A549 (cell line): Measurements from ENCODE around the gene TBC1D22A. TPM values are rescaled to one million over a fixed set of nuclear protein-coding genes. Genes with fewer than 3 reads are reported as not detected.

Experiments
- ATAC-seq, 2 experiments: fragments of 200-7000 bp in 1 of 2; fragments of >200 bp in 1 of 2; cut with Nextera tagmentation in 1 of 2; cut with Tn5 transposase in 1 of 2; 3 replicates each; pipeline versions ENCODE4 v1.8.0 to v1.9.1; 2018 to 2020; ENCODE audit warnings: mild to moderate bottlenecking in 1 of 2, moderate library complexity in 1 of 2
- CTCF ChIA-PET: fragments of 300-600 bp; sonication (Branson Sonifier 250); formaldehyde crosslinking; extraction: SDS; loops from one replicate; lab custom pipeline; 2021; ENCODE audit warnings: antibody characterized with exemption, inconsistent platforms; lab: Yijun Ruan, JAX
- POLR2A ChIA-PET: fragments of 350-600 bp; formaldehyde crosslinking; extraction: SDS; loops from one replicate; lab custom pipeline; 2021; ENCODE audit warnings: antibody characterized with exemption, inconsistent platforms; lab: Yijun Ruan, JAX
- DNase-seq, 2 experiments: peaks; one replicate each; pipeline versions ENCODE4 v3.0.0 to v3.0.0-alpha.2; 2011 to 2016; ENCODE audit warnings: low read depth in 1 of 2, low spot score in 1 of 2
- FAIRE-seq: peaks from 2 replicates; lab custom pipeline; 2011; peaks lifted over from hg19 to GRCh38; lab: Jason Lieb, UNC
- H3K27ac ChIP-seq, 2 experiments: fragments of >200 bp; sonication (Bioruptor Twin); formaldehyde crosslinking; 3 replicates each; pipeline ENCODE4 v1.5.1; 2016 to 2017
- H3K4me1 ChIP-seq: fragments of >200 bp; sonication (Bioruptor Twin); formaldehyde crosslinking; 3 replicates; pipeline ENCODE4 v1.6.1; 2016
- H3K4me2 ChIP-seq: fragments of >200 bp; sonication (Bioruptor Twin); formaldehyde crosslinking; 3 replicates; pipeline ENCODE4 v1.6.1; 2016
- H3K4me3 ChIP-seq: fragments of >200 bp; sonication (Bioruptor Twin); formaldehyde crosslinking; 3 replicates; pipeline ENCODE4 v1.5.1; 2016
- H3K9me3 ChIP-seq: fragments of >200 bp; sonication (Bioruptor Twin); formaldehyde crosslinking; 3 replicates; pipeline ENCODE4 v1.6.1; 2016
- CBX2 ChIP-seq: fragments of 200-600 bp; sonication (generic); IDR thresholded peaks from 2 replicates; pipeline ENCODE4 v1.6.1; 2016; ENCODE audit warnings: low read depth, mild to moderate bottlenecking, borderline replicate concordance
- CHD4 ChIP-seq: fragments of 200-600 bp; sonication (generic); IDR thresholded peaks from 2 replicates; pipeline ENCODE4 v1.6.1; 2016; ENCODE audit warnings: antibody characterized with exemption, mild to moderate bottlenecking, borderline replicate concordance
- E2F6 ChIP-seq: IDR thresholded peaks from 2 replicates; pipeline ENCODE4 v1.6.1; 2012; ENCODE audit warnings: low read depth, borderline replicate concordance
- GATA3 ChIP-seq: IDR thresholded peaks from 2 replicates; pipeline ENCODE4 v1.6.1; 2012; ENCODE audit warnings: borderline replicate concordance
- HES2 ChIP-seq: fragments of >200 bp; sonication (Bioruptor Twin); formaldehyde crosslinking; IDR thresholded peaks from 2 replicates; pipeline ENCODE4 v1.6.1; 2016
- HMGXB4 ChIP-seq: fragments of 250-450 bp; sonication (Bioruptor Pico); IDR thresholded peaks from 2 replicates; pipeline ENCODE4 v1.5.0; 2021; ENCODE audit warnings: mild to moderate bottlenecking, moderate library complexity, borderline replicate concordance
- HOXB13 ChIP-seq: fragments of 250-450 bp; sonication (Bioruptor Pico); IDR thresholded peaks from 2 replicates; pipeline ENCODE4 v1.5.0; 2020; ENCODE audit warnings: low read depth, mild to moderate bottlenecking, moderate library complexity
- HOXB5 ChIP-seq: fragments of 250-450 bp; sonication (Bioruptor Pico); IDR thresholded peaks from 2 replicates; pipeline ENCODE4 v1.5.0; 2020; ENCODE audit warnings: mild to moderate bottlenecking, moderate library complexity
- KDM5A ChIP-seq: fragments of 200-600 bp; sonication (generic); IDR thresholded peaks from 2 replicates; pipeline ENCODE4 v1.6.1; 2016; ENCODE audit warnings: antibody characterized with exemption, mild to moderate bottlenecking
- MAZ ChIP-seq: fragments of 150-350 bp; IDR thresholded peaks from 2 replicates; pipeline ENCODE4 v1.6.1; 2014; ENCODE audit warnings: antibody characterized with exemption, low read depth, low read length, borderline replicate concordance
- NR3C1 ChIP-seq: fragments of >200 bp; sonication (Bioruptor Twin); formaldehyde crosslinking; IDR thresholded peaks from 3 replicates; pipeline ENCODE4 v1.6.1; 2017
- POLR2A ChIP-seq: IDR thresholded peaks from 2 replicates; pipeline ENCODE4 v1.6.1; 2012; ENCODE audit warnings: mild to moderate bottlenecking, low read length
- RAD21 ChIP-seq, 2 experiments: fragments of >200 bp in 1 of 2; sonication (Bioruptor Twin) in 1 of 2; formaldehyde crosslinking in 1 of 2; IDR thresholded peaks in 1 of 2; conservative IDR thresholded peaks in 1 of 2; 2 replicates in 1 of 2; 3 replicates in 1 of 2; pipeline ENCODE4 v1.6.1; 2012 to 2018; ENCODE audit warnings: inconsistent platforms in 1 of 2
- SMC3 ChIP-seq: fragments of >200 bp; sonication (Bioruptor Twin); formaldehyde crosslinking; IDR thresholded peaks from 3 replicates; pipeline ENCODE4 v1.6.1; 2018; ENCODE audit warnings: inconsistent platforms
- SREBF2 ChIP-seq: fragments of 450-650 bp; IDR thresholded peaks from 2 replicates; pipeline ENCODE4 v1.6.1; 2014; ENCODE audit warnings: mild to moderate bottlenecking, moderate library complexity
- TFCP2L1 ChIP-seq: fragments of 250-450 bp; sonication (Bioruptor Pico); IDR thresholded peaks from 2 replicates; pipeline ENCODE4 v1.5.0; 2021; ENCODE audit warnings: mild to moderate bottlenecking
- ZFP36 ChIP-seq: fragments of 450-650 bp; IDR thresholded peaks from 2 replicates; pipeline ENCODE4 v1.6.1; 2014; ENCODE audit warnings: borderline replicate concordance; ENCODE audit not compliant: partially characterized antibody
- WGBS: methylation state at CpG from one replicate; pipeline ENCODE4 v1.1.6; 2017; ENCODE audit errors: missing lambda C conversion rate; 5-methylcytosine and 5-hydroxymethylcytosine counted together
- polyA plus RNA-seq, 4 experiments: library from polyadenylated mRNA; depleted of rRNA in 3 of 4; stranded (reverse); fragments of >200 nt; fragmentation: RNase III in 1 of 4; extraction: RNeasy Plus Mini Kit Qiagen cat#74134 plus additional on column Dnase treatment in 1 of 4; gene quantifications; 2 replicates in 3 of 4; 3 replicates in 1 of 4; pipeline ENCODE4 v1.2.3, GENCODE V29; 2011 to 2017
- TF ChIP-seq, protein P1 (sequence below): fragments of 250-450 bp; sonication (Bioruptor Pico); IDR thresholded peaks from 2 replicates; pipeline ENCODE4 v1.5.0; 2020; ENCODE audit warnings: low read depth, mild to moderate bottlenecking, moderate library complexity

Gene TBC1D22A
- polyA plus RNA-seq, 2 of the 4 experiments (the other 2 are of a cell fraction), result 8.9 to 10.8 TPM

- no peak for FAIRE-seq
Observed at GRCh38 chr22:47035425-47035881, 273.0 kb downstream of the TBC1D22A start.

DNA sequence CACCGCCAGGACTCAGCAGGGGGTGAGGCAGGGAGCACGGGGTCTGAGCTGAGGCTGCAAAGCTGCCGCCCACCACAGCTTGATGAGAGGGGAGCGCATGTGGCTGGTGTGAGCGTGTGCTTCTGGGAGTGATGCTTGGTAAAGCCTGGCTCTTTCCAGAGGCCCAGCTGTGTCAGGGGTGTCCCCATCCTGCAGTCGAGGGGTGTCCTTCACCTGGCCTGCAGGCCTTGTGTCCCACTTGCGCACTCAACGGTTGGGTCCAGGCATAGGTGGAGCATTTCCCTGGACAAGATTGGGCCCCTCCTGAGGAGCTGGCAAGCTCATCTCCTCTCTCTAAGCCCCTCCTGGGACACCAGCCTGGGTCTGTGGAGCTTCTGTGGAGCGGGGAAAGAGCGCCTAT, 273.9 kb downstream of the TBC1D22A start:
- FAIRE-seq (no peak), ATAC-seq (no peak), DNase-seq (no peak)
- Histone ChIP-seq H3K9me3 (no peaks in the 10 kb centered on the region), H3K4me1 (no peaks in the 10 kb centered on the region), H3K4me3 (no peak overlapping the region), H3K4me2 (no peak overlapping the region), H3K27ac (no peak overlapping the region)
- TF ChIP-seq CBX2 (no peak), ZFP36 (no peak), E2F6 (no peak), RAD21 (conservative IDR thresholded peaks at IDR 0.05 in 1 of 2, IDR thresholded peaks at IDR 0.05 in 1 of 2) (no peak), GATA3 (no peak)
- WGBS, result 89% methylated on average over 5 of the region's 10 CpGs
- ChIA-PET CTCF (no interaction called here), POLR2A (no interaction called here)

More at GRCh38 chr22:47035425-47035881, 273.0 kb downstream of the TBC1D22A start:
- DNase-seq (no peak), ATAC-seq (no peak)
- CTCF ChIA-PET, result no interaction called here
- WGBS, result 95% methylated on average over 8 of the region's 11 CpGs
- H3K9me3 ChIP-seq, result no peaks in the 10 kb centered on the region
- TF ChIP-seq HMGXB4 (CRISPR knock-in tag), result no peak
- TF ChIP-seq HES2, result no peak
- TF ChIP-seq POLR2A, result no peak
- TF ChIP-seq NR3C1, result no peak
- no peak overlapping the region for H3K27ac ChIP-seq
- H3K4me1 ChIP-seq, result no peaks in the 10 kb centered on the region
- POLR2A ChIA-PET, result no interaction called here
- no peak overlapping the region for H3K4me2 ChIP-seq
- H3K4me3 ChIP-seq, result no peak overlapping the region

DNA sequence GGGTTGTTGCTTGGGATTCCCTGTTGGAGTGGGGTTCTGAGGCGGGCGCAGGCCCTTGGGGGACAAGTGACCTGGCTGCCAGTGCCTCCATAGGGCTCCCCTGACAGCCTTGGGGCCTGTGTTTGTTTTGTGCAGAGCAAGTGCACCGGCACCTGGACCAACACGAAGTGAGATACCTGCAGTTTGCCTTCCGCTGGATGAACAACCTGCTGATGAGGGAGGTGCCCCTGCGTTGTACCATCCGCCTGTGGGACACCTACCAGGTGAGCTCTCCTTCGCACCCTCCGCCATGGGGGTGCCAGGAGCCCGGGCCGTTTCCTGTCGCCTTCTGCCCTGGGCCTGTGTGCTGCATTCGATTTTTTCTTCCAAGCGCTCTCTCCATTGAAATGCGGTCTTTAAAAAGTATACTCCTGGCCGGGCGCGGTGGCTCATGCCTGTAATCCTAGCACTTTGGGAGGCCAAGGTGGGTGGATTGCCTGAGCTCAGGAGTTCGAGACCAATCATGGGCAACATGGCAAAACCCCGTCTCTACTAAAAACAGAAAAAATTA, 274.6 kb downstream of the TBC1D22A start:
- DNase-seq, result no peak
- ATAC-seq, result no peak

GRCh38 chr22:47038206-47038835, 275.9 kb downstream of the TBC1D22A start:
- ChIA-PET CTCF (no interaction called here), POLR2A (no interaction called here)
- TF ChIP-seq, protein P1, sequence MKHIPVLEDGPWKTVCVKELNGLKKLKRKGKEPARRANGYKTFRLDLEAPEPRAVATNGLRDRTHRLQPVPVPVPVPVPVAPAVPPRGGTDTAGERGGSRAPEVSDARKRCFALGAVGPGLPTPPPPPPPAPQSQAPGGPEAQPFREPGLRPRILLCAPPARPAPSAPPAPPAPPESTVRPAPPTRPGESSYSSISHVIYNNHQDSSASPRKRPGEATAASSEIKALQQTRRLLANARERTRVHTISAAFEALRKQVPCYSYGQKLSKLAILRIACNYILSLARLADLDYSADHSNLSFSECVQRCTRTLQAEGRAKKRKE (CRISPR knock-in tag), result no peak
- TF ChIP-seq KDM5A (no peak), SREBF2 (no peak), SMC3 (no peak), CBX2 (no peak), POLR2A (no peak), HOXB13 (CRISPR knock-in tag) (no peak), E2F6 (no peak), CHD4 (no peak), MAZ (no peak), HOXB5 (no peak), HMGXB4 (CRISPR knock-in tag) (no peak), GATA3 (no peak)
- ATAC-seq, result no peak
- Histone ChIP-seq H3K4me2 (no peak overlapping the region), H3K4me1 (no peaks in the 10 kb centered on the region), H3K4me3 (no peak overlapping the region), H3K9me3 (no peaks in the 10 kb centered on the region), H3K27ac (no peak overlapping the region)
- WGBS, result 92% methylated on average over 17 of the region's 18 CpGs
- no peak for DNase-seq
- no peak for FAIRE-seq

More for the DNA sequence above, 274.6 kb downstream of the TBC1D22A start:
- ChIA-PET CTCF (no interaction called here), POLR2A (no interaction called here)
- no peak for TF ChIP-seq E2F6
- TF ChIP-seq TFCP2L1, result no peak
- Histone ChIP-seq H3K4me2 (no peak overlapping the region), H3K4me1 (no peaks in the 10 kb centered on the region), H3K9me3 (no peaks in the 10 kb centered on the region), H3K27ac (no peak overlapping the region), H3K4me3 (no peak overlapping the region)
- FAIRE-seq, result no peak
- 97% methylated on average over 20 of the region's 20 CpGs for WGBS
